Measurements from ENCODE around the gene ADGRB2. TPM values are rescaled to one million over a fixed set of nuclear protein-coding genes. Genes with fewer than 3 reads are reported as not detected.
A peak's percentile ranks its signal among the peaks of the same experiment; 100 is the strongest.

ADGRB2 gene
- total RNA-seq, 1 experiment from 2014 or later, result 10.9 TPM

DNA sequence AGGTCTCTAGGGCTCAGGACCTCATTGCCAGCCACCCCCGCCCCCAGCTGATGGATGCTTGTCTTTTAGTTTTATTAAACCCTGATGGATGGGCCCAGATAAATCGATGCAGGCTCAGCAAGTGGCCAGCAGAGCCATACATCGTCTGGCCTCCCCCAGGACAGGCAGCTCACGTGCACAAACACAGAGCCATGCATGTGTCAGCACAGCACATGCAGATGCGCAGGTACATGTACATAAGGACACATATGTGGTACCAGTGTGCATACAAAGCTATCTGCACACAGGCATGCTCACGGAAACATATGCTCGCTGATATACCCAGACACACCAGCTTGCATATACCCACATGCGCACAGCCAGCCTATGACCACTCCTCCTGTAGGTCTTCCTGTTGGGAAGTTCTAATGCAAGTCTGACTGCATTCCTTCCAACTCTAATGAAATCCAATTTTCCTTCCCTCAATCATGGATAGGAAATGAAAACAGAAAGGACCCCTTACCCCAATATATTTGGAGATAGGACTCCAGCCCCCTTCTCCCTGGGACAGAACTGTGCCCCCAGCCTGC, 61.2 kb downstream of the ADGRB2 start:
- no peak for DNase-seq
- WGBS (ENCODE audit: extremely low coverage, insufficient read length, low lambda C conversion rate), result no CpG with 5 or more reads among the region's 8 CpGs
- Histone ChIP-seq H4K20me1 (ENCODE audit: control insufficient read depth, insufficient read depth, insufficient read length) (no peaks in the 10 kb centered on the region), H3K23ac (ENCODE audit: insufficient read length, low read depth, low read length) (no peak overlapping the region), H3K9ac (ENCODE audit: extremely low read depth, insufficient read length, low read length) (no peak overlapping the region), H2BK15ac (ENCODE audit: low read depth, low read length) (no peak overlapping the region), H4K5ac (ENCODE audit: insufficient read length, low read depth, low read length) (no peak overlapping the region), H2BK5ac (ENCODE audit: insufficient read length, low read length) (no peak overlapping the region), H3K79me2 (ENCODE audit: insufficient read depth, low read length) (no peaks in the 10 kb centered on the region), H2BK120ac (ENCODE audit: low read depth, low read length, poor library complexity, severe bottlenecking) (no peak overlapping the region), H3K14ac (ENCODE audit: insufficient read depth, low read length) (no peak overlapping the region), H3K4me2 (ENCODE audit: insufficient read depth, insufficient read length, low read length) (peak overlapping the region; percentile 69), H3T11ph (ENCODE audit: low read length) (no peak overlapping the region), H4K8ac (replicated peaks; ENCODE audit: insufficient read length, low read depth, low read length) (no peak overlapping the region), H3K4ac (ENCODE audit: low read depth, low read length) (no peak overlapping the region), H2AK5ac (ENCODE audit: insufficient read length, low read length) (no peak overlapping the region), H3K9me3 (ENCODE audit: control insufficient read depth, low read depth, low read length) (no peaks in the 10 kb centered on the region), H3K4me1 (ENCODE audit: insufficient read depth, low read length) (peaks cover 9% of the 10 kb centered on the region; the same call in 1 of the 2 replicates), H3K27ac (ENCODE audit: insufficient read length, low read depth, low read length) (no peak overlapping the region), H3K27me3 (ENCODE audit: insufficient read depth, low read length) (no peaks in the 10 kb centered on the region; the same call in 1 of the 2 replicates), H4K91ac (ENCODE audit: insufficient read length, low read depth, low read length) (no peak overlapping the region), H2AFZ (ENCODE audit: low read length) (no peak overlapping the region), H2BK20ac (ENCODE audit: low read depth, low read length, poor library complexity, severe bottlenecking) (no peak overlapping the region), H3K79me1 (ENCODE audit: insufficient read depth, low read depth, low read length, poor library complexity, severe bottlenecking) (no peaks in the 10 kb centered on the region), H3K56ac (ENCODE audit: insufficient read length, low read depth, low read length) (no peak overlapping the region), H3K23me2 (ENCODE audit: insufficient read length, low read depth, low read length, poor library complexity, severe bottlenecking) (peaks cover 3% of the 10 kb centered on the region), H2BK12ac (ENCODE audit: insufficient read length, low read depth, low read length) (no peak overlapping the region), H3K18ac (ENCODE audit: insufficient read length, low read depth, low read length) (no peak overlapping the region)
- H3K9me3 Mint-ChIP-seq, result no peaks in the 10 kb centered on the region
- H3K36me3 Mint-ChIP-seq (ENCODE audit: insufficient read depth in 1 of 3, low read depth in 3 of 3), result no peaks in the 10 kb centered on the region
- no peak for TF ChIP-seq CTCF (conservative IDR thresholded peaks at IDR 0.05)
- H3K4me3 Mint-ChIP-seq, result peak overlapping the region in 1 of 2 experiments; percentile 71; a peak in 1 of 5 replicates
- no peak overlapping the region for H3K27ac Mint-ChIP-seq
- H3K27me3 Mint-ChIP-seq (ENCODE audit: low read depth), result peaks cover 14% of the 10 kb centered on the region
- peaks cover 39 to 42% of the 10 kb centered on the region in 2 experiments for H3K4me1 Mint-ChIP-seq
